BLaER1 treated with 17β-estradiol and CSF1 and Interleukin-3, amounts not matched to agents 10 nM and 100 nM (cell line): ENCODE results near the gene UBL7.

ENCODE experiments used
- H3K27ac ChIP-seq, 11 experiments: shearing (Covaris generic); formaldehyde crosslinking; 2 replicates each; pipeline ENCODE4 v1.8.1; 2022
- H3K27me3 ChIP-seq, 11 experiments: shearing (Covaris generic); formaldehyde crosslinking; 2 replicates each; pipeline ENCODE4 v1.8.1; 2022
- H3K36me3 ChIP-seq, 11 experiments: shearing (Covaris generic); formaldehyde crosslinking; 2 replicates each; pipeline ENCODE4 v1.8.1; 2022
- H3K4me1 ChIP-seq, 10 experiments: shearing (Covaris generic); formaldehyde crosslinking; 2 replicates each; pipeline ENCODE4 v1.8.1; 2022
- H3K4me2 ChIP-seq, 11 experiments: shearing (Covaris generic); formaldehyde crosslinking; 2 replicates each; pipeline ENCODE4 v1.8.1; 2022
- H3K4me3 ChIP-seq, 10 experiments: shearing (Covaris generic); formaldehyde crosslinking; 2 replicates each; pipeline ENCODE4 v1.8.1; 2022
- H3K9ac ChIP-seq, 11 experiments: shearing (Covaris generic); formaldehyde crosslinking; 2 replicates each; pipeline ENCODE4 v1.8.1; 2022
- H3K9me3 ChIP-seq, 11 experiments: shearing (Covaris generic); formaldehyde crosslinking; replicated peaks in 1 of 11; 2 replicates each; pipeline ENCODE4 v1.8.1; 2022
- H4K20me1 ChIP-seq, 11 experiments: shearing (Covaris generic); formaldehyde crosslinking; 2 replicates each; pipeline ENCODE4 v1.8.1; 2022
- Cebpa-rat ChIP-seq, 11 experiments: shearing (Covaris generic); IDR thresholded peaks; 2 replicates each; pipeline ENCODE4 v1.8.1; 2022

Gene UBL7

DNA sequence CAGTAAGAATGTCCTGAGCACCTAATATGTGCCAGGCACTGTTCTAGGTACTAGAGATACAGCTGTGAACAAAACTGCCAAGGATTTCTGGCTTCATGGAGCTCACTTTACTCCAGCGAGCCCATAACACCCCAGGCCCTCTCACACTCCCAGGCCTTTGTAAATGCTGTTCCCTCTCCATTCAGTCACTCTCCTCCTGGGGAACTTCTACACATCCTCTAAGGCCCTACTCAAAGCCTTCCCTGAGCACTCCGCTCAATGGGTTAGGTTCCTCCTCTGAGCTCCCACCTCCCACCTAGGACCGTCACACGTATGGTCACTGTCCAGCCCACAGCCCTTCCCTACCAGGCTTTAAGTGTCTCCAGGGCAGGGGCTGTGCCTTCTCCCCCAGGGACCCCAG is 54.4 kb downstream of the UBL7 start:
- H3K36me3 ChIP-seq = peaks cover 0 to 17% (median 4%) of the 10 kb centered on the region in 11 experiments; a peak in 10 of 22 replicates
- no peak for TF ChIP-seq Cebpa-rat (IDR thresholded peaks at IDR 0.05)
- no peaks in the 10 kb centered on the region for H3K9me3 ChIP-seq
- H3K4me1 ChIP-seq = peaks cover 44 to 77% (median 66%) of the 10 kb centered on the region in 10 experiments
- peak overlapping the region; percentile 20 to 99 (median 63) for H3K4me2 ChIP-seq
- peaks cover 0 to 7% (median 0%) of the 10 kb centered on the region in 11 experiments; a peak in 2 of 22 replicates for H4K20me1 ChIP-seq
- H3K27ac ChIP-seq = peak overlapping the region in 4 of 11 experiments; percentile 8 to 54 (median 35); a peak in 6 of 22 replicates
- no peak overlapping the region for H3K4me3 ChIP-seq
- H3K27me3 ChIP-seq = no peaks in the 10 kb centered on the region; a peak in 1 of 22 replicates
- H3K9ac ChIP-seq = peak overlapping the region in 1 of 11 experiments; percentile 32; a peak in 1 of 22 replicates

GRCh38 chr15:74405823-74406222 is 55.1 kb downstream of the UBL7 start:
- Histone ChIP-seq H3K4me3 (no peak overlapping the region), H3K27ac (peak overlapping the region in 3 of 11 experiments; percentile 1 to 52 (median 10); a peak in 4 of 22 replicates), H3K9me3 (no peaks in the 10 kb centered on the region), H3K9ac (no peak overlapping the region), H3K27me3 (no peaks in the 10 kb centered on the region; a peak in 1 of 22 replicates), H3K36me3 (peaks cover 0 to 10% (median 4%) of the 10 kb centered on the region in 11 experiments; a peak in 10 of 22 replicates), H3K4me2 (peak overlapping the region in 10 of 11 experiments; percentile 12 to 99 (median 58); a peak in 12 of 22 replicates), H3K4me1 (peaks cover 51 to 77% (median 72%) of the 10 kb centered on the region in 10 experiments), H4K20me1 (peaks cover 0 to 7% (median 0%) of the 10 kb centered on the region in 11 experiments; a peak in 2 of 22 replicates)
- TF ChIP-seq Cebpa-rat (IDR thresholded peaks at IDR 0.05) = no peak

GRCh38 chr15:74403991-74404563 is 56.9 kb downstream of the UBL7 start:
- no peaks in the 10 kb centered on the region; a peak in 1 of 22 replicates for H3K27me3 ChIP-seq
- no peaks in the 10 kb centered on the region for H3K36me3 ChIP-seq
- peaks cover 0 to 7% (median 0%) of the 10 kb centered on the region in 11 experiments; a peak in 2 of 22 replicates for H4K20me1 ChIP-seq
- H3K4me3 ChIP-seq = peak overlapping the region in 9 of 10 experiments; percentile 17 to 59 (median 48); a peak in 17 of 20 replicates
- H3K9ac ChIP-seq = peak overlapping the region; percentile 44 to 84 (median 76); a peak in 20 of 22 replicates
- peaks cover 68 to 94% (median 89%) of the 10 kb centered on the region in 10 experiments for H3K4me1 ChIP-seq
- TF ChIP-seq Cebpa-rat (IDR thresholded peaks at IDR 0.05) = no peak
- H3K9me3 ChIP-seq = no peaks in the 10 kb centered on the region
- H3K4me2 ChIP-seq = peak overlapping the region; percentile 91 to 99 (median 98)
- H3K27ac ChIP-seq = peak overlapping the region; percentile 7 to 95 (median 86); a peak in 21 of 22 replicates

DNA sequence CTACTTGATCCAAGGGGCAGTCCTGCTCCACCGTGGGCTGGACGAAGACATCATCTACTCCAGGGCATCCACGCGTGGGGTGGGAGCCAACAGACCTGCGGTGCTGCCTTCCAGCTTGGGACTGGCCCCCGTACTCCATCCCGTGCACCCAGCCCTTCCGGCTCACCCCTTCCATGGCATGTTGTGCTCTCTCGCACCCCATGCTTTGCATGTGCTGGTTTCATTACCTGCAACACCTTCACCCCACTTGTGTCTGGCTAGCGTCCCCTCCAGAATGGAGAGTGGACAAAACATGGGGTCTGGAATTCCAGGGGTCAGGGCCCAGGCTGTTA is 57.4 kb downstream of the UBL7 start:
- Histone ChIP-seq H3K36me3 (no peaks in the 10 kb centered on the region), H3K9ac (peak overlapping the region; percentile 44 to 84 (median 76); a peak in 20 of 22 replicates), H3K4me1 (peaks cover 74 to 99% (median 95%) of the 10 kb centered on the region in 10 experiments), H3K27ac (peak overlapping the region; percentile 7 to 95 (median 86); a peak in 21 of 22 replicates), H3K4me3 (peak overlapping the region in 9 of 10 experiments; percentile 17 to 59 (median 48); a peak in 17 of 20 replicates), H3K27me3 (no peaks in the 10 kb centered on the region; a peak in 1 of 22 replicates), H3K9me3 (no peaks in the 10 kb centered on the region), H4K20me1 (peaks cover 0 to 7% (median 0%) of the 10 kb centered on the region in 11 experiments; a peak in 2 of 22 replicates), H3K4me2 (peak overlapping the region; percentile 91 to 99 (median 98))
- TF ChIP-seq Cebpa-rat (IDR thresholded peaks at IDR 0.05) = no peak

DNA sequence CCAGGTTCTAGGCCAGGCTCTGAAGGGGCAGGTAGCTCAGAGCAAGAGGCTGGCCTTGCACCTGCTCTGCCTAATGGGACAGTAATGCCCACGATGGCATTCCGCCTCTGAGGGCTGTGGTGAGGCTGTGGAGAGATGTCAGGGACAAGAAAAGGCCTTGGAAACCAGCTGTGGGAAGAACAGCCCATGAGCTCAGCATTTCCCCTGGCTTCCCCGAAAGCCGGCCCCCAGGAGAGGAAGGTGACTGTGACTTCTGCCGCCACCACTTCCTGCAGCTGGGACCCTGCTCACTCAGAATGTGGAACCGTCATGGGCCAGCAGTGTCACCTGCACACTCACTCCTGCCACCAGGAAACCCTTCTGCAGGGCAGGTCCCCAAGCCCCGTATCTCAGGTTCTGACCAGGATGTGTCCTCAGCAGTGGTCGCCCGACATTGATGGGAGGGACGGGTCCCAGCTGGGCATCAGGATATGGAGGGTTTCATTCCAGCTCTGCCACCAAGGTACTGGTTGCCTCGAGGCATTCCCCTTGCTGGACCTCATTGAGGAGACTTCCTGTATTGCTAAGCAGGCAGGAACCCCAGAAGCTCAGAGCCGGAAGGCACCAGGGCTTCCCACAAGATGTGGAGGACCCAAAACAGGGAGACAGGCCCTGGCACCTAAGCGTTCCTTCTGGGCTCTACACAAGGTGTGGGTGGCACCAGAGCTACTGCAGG is 57.9 kb downstream of the UBL7 start:
- H3K4me3 ChIP-seq = peak overlapping the region in 8 of 10 experiments; percentile 30 to 59 (median 48); a peak in 15 of 20 replicates
- peaks cover 79 to 100% (median 100%) of the 10 kb centered on the region in 10 experiments for H3K4me1 ChIP-seq
- peak overlapping the region in 10 of 11 experiments; percentile 62 to 95 (median 86); a peak in 21 of 22 replicates for H3K27ac ChIP-seq
- no peaks in the 10 kb centered on the region; a peak in 1 of 22 replicates for H3K27me3 ChIP-seq
- peaks cover 0 to 7% (median 0%) of the 10 kb centered on the region in 11 experiments; a peak in 2 of 22 replicates for H4K20me1 ChIP-seq
- TF ChIP-seq Cebpa-rat (IDR thresholded peaks at IDR 0.05) = no peak; a peak in 1 of 22 replicates
- no peaks in the 10 kb centered on the region for H3K36me3 ChIP-seq
- H3K9ac ChIP-seq = peak overlapping the region in 10 of 11 experiments; percentile 45 to 84 (median 76); a peak in 20 of 22 replicates
- peak overlapping the region; percentile 91 to 99 (median 98) for H3K4me2 ChIP-seq
- no peaks in the 10 kb centered on the region for H3K9me3 ChIP-seq

GRCh38 chr15:74402337-74402841 is 58.6 kb downstream of the UBL7 start:
- H3K9me3 ChIP-seq = no peaks in the 10 kb centered on the region
- H3K9ac ChIP-seq = peak overlapping the region in 10 of 11 experiments; percentile 31 to 80 (median 76); a peak in 18 of 22 replicates
- no peak for TF ChIP-seq Cebpa-rat (IDR thresholded peaks at IDR 0.05)
- peak overlapping the region; percentile 91 to 99 (median 98) for H3K4me2 ChIP-seq
- H3K27me3 ChIP-seq = no peaks in the 10 kb centered on the region; a peak in 1 of 22 replicates
- no peaks in the 10 kb centered on the region for H3K36me3 ChIP-seq
- H4K20me1 ChIP-seq = peaks cover 0 to 7% (median 0%) of the 10 kb centered on the region in 11 experiments; a peak in 2 of 22 replicates
- peak overlapping the region in 6 of 10 experiments; percentile 17 to 59 (median 46); a peak in 9 of 20 replicates for H3K4me3 ChIP-seq
- H3K4me1 ChIP-seq = peaks cover 85 to 100% (median 100%) of the 10 kb centered on the region in 10 experiments
- H3K27ac ChIP-seq = peak overlapping the region in 10 of 11 experiments; percentile 27 to 95 (median 86); a peak in 19 of 22 replicates

GRCh38 chr15:74400915-74401757 is 59.8 kb downstream of the UBL7 start:
- Histone ChIP-seq H3K27ac (peak overlapping the region in 9 of 11 experiments; percentile 74 to 95 (median 87); a peak in 17 of 22 replicates), H3K9me3 (no peaks in the 10 kb centered on the region), H3K36me3 (no peaks in the 10 kb centered on the region), H3K27me3 (no peaks in the 10 kb centered on the region), H3K4me3 (no peak overlapping the region), H3K4me2 (peak overlapping the region; percentile 91 to 99 (median 98)), H3K4me1 (peaks cover 88 to 100% (median 100%) of the 10 kb centered on the region in 10 experiments), H4K20me1 (peaks cover 0 to 7% (median 0%) of the 10 kb centered on the region in 11 experiments; a peak in 2 of 22 replicates), H3K9ac (peak overlapping the region in 7 of 11 experiments; percentile 37 to 80 (median 76); a peak in 12 of 22 replicates)
- TF ChIP-seq Cebpa-rat (IDR thresholded peaks at IDR 0.05) = no peak
